Skeletal muscle cell (primary cell): ENCODE results near the gene PARD3.

ENCODE experiments used
- DNase-seq: peaks from one replicate; pipeline ENCODE4 v3.0.0-alpha.2; 2010; ENCODE audit warnings: low read depth
- H3K4me3 ChIP-seq: 2 replicates; pipeline ENCODE4 v1.5.1; 2011; ENCODE audit warnings: low read depth, mild to moderate bottlenecking, control low read depth, low read length, moderate library complexity

The PARD3 gene

DNA sequence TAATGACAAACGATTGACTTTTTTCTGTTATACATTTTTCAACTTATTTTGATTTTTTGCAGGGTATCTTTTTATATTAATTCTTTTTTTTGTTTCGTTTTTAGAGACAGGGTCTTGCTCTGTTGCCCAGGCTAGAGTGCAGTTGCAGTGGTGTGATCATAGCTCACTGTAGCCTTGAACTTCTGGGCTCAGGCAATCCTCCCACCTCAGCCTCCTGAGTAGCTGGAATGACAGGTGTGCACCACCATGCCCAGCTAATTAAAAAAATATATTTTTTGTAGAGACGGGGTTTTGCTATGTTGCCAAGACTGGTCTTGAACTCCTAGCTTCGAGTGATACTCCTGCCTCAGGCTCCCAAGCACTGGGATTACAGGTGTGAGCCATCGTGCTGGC is 601.3 kb downstream of the PARD3 start:
- no peak for DNase-seq
- no peak overlapping the region for H3K4me3 ChIP-seq

DNA sequence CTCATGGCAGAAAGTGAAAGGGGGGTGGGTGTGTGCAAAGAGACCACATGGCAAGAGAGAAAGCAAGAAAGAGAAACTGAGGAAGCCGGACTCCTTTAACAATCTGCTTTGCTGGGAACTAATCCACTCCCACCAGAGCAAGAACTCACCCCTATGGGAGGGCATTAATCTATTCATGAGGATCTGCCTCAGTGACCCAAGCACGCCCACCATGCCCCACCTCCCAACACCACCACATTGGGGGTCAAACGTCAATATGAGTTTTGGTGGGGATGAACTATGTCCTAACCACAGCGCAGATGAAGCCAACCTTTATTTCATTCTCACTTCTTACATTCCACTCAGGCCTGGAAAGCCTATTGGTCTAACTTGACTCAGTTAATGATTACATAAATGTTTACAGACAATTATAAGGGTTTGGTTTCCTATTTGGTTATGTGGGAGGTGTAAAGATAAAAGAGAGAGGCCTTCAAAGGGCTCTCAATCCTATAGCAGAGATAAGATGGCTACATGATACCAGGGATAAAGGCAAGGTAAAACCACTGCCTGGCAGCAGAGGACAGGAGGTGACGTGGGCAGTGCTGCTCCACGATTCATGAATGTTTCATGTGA is 601.8 kb downstream of the PARD3 start:
- DNase-seq: no peak
- no peak overlapping the region for H3K4me3 ChIP-seq

DNA sequence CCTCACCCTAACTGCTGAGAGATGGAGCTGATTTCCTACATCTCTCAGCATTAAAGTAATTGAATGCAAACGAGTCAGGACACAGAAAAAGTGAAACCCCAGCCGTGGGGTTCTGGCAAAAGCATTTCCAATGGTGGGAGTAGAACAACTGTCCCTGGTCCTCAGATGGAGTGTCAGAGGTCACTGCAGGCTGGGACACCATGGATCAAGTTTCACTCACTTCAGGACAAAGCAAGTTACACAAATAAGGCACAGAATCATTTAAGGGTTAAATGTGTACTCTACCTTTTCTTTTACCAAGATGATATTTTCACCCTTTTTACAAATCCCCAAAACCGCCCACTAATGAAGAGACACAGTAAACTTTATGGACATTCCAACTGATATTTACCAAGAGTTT is 607.8 kb downstream of the PARD3 start:
- no peak overlapping the region for H3K4me3 ChIP-seq
- DNase-seq: no peak

DNA sequence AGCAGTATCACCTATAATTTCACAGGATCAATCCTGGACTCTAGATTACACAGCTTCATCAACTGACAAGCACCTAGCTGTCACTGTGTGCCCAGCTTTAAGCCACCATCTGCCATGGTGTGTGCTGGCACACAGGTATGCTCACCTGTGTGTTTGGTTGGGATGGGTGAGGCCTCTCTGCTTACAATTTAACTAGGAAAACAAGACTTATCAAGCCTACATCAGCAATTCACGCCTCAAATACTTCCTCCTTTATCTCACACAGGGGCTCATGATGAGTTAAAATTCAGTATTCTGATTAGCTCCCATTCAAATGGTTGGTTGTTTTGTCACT is 608.2 kb downstream of the PARD3 start:
- DNase-seq: no peak
- no peak overlapping the region for H3K4me3 ChIP-seq

DNA sequence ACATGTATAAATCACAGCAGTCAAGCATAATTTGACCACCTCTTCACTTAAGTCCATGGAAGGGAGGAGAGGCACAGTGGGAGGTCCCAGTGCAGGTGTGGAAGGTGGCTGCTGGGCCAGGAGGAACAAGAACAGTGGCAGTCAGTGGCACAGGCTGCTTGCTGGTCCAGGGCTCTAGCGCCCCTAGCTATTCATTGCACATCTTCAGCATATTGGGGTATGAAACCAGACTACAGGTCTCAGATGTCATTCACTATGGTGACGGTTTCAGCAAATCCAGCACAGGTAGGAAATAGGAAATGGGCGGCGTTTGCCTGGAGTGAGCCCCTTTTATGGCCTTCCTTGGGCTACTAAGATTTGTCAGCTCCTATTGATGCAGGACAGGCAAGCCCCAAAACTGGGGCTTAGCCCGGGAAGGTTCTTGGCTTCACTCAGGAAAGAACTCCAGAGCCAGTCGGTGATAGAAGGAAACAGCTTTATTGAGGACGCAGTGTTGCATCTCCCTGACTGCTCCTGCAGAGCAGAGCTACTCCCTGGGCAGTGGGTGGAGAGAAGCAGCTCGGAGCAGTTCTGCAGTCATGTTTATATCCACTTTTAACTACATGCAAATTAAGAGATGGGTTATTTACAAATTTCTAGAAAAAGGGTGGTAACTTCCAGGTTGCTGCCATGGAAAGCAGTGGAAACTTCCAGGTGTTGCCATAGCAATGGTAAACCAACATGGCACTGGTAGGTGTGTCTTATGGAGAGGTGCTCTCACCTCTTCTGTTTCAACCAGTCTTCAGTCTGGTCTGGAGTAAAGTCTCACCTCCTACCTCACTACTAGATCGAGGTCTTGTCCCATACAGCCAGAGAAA is 608.8 kb downstream of the PARD3 start:
- DNase-seq: no peak
- no peak overlapping the region for H3K4me3 ChIP-seq

DNA sequence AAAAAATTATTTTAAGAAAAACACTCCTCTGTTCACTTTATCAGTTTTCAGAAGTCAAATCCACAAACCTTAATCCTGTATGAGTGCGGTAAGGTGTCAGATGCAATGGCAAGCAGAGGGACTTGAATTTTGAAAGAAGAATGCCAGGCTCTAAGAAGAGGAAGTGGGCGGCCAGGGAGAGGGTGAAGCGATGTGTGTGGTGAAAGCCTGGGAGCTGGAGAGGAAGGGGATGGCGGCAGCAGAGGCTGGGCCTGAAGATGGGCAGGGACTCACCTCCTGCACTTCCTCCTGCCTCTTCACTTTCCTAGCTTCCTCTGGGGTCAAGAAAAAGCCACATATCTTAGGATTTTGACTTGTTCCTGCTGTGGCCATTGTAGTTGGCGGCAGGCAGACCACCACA is 609.6 kb downstream of the PARD3 start:
- DNase-seq: no peak
- H3K4me3 ChIP-seq: no peak overlapping the region

DNA sequence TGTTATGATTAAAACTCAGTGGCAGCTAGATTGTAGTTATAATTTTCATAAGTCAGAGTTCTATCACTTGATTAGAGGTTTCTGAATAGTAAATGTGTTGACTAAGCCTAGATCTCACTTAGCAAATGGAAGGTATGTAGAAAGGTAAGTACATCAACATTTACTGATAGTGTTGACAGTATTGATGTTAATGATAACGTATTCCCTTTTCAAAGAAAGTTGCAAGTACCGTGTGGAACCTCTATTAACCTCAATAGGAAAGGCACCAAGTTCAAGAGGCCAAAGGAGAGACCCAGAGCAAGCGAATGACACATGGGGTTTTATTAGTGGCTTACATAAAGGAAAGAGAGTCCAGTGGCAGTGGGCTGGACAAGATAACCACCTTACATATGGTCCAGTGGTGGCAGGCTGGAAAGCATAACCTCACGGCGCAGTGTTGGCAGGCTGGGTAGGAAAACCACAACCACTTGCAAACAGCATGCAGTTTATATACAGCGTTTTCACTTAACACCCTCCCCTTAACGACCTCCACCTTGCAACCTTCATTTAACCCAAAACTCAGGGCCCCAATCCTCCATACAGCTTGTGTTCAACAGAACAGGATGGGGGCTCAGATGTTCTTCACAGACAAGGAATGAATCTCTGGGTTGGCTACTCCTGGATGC is 611.0 kb downstream of the PARD3 start:
- DNase-seq: no peak

DNA sequence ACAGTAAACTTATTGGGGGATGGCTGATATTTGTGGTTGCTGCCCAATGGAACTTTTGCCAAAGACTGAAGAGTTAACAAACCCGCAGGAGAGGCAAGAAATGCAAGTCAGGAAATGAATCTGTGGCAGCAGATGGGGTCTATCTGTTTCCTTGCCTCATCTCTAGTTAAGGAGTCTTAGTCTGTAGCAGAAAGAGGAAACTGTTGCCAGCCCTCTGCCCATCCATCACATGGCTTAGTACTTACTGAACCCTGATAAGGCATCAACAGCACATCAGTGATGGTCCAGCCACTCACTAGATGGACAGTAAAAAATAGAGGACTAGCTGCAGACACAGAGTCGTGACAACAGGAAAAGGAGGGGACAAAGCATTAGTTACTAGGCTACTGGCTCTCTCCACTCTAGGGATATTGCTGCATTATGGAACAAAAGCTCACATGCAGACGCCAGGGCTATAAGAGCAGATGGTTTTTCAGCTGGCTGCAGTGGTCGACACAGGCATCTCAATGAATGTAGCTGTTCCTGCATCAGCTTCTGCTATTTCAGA is 614.7 kb downstream of the PARD3 start:
- no peak for DNase-seq
- H3K4me3 ChIP-seq: no peak overlapping the region

More for the DNA sequence above, 611.0 kb downstream of the PARD3 start:
- no peak overlapping the region for H3K4me3 ChIP-seq

DNA sequence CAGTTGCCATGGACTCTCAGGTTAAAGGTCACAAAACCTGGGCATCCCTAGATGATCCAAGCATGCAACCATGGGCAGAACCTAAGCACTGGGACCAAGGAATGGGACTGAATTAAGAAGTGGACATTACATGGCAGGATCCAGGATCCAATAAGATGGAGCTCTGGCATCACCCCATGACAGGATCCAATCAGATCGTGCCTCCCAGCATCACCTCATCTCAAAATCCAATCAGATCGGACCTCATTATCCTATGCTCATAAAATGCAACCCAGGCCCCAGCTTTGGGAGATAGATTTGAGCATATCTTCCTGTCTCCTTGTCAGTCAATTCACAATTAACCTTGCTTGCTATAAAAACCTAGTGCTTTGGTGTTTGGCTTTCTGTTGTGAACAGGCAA is 616.1 kb downstream of the PARD3 start:
- no peak for DNase-seq
- no peak overlapping the region for H3K4me3 ChIP-seq

DNA sequence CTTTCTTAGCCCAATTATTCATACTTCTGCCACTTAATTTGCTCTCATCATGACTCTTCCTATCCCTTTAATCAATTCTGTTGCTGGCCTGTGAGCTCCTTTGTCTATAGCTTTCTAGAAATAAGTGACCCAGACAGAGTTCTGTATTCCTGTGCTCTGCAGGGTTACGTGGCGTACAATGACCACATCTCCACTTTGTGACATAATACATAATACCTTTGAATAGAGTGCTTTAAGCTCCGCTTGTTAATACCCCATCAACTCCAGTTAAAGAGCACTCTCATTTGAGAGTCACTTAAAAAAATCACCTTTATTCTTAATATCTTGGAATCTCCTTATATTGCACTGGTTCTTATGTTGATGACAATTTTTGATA is 619.0 kb downstream of the PARD3 start:
- no peak overlapping the region for H3K4me3 ChIP-seq
- DNase-seq: no peak

DNA sequence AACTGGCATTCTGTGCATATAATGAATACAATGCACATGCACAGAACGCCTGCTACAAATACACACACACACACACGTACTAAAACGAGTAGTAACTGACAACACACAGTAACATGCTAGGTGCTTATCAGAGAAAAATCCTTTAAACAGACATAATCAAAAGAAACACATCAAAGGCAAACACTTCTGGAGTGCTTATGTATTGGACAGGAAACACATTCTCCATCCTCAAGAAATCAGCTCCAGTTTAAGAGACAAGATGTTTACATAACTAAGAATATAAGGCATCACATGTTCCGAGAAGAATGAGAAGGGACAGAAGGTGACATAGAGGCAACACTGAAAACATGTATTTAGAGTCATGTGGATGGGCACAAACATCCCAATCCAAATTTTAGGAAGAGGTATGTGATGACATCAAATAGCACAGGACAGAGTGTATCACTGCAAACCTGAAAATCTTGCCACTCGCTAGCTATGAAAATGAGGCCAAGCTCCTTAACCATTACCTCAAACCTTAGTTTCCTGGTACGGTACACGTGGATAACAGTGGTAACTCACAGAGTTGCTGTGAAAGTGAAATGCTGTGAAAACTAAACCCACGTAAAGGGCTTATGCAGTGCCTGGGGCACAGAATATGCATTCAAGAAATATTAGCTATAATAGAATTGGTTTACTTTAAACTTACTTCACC is 619.6 kb downstream of the PARD3 start:
- no peak overlapping the region for H3K4me3 ChIP-seq
- no peak for DNase-seq

DNA sequence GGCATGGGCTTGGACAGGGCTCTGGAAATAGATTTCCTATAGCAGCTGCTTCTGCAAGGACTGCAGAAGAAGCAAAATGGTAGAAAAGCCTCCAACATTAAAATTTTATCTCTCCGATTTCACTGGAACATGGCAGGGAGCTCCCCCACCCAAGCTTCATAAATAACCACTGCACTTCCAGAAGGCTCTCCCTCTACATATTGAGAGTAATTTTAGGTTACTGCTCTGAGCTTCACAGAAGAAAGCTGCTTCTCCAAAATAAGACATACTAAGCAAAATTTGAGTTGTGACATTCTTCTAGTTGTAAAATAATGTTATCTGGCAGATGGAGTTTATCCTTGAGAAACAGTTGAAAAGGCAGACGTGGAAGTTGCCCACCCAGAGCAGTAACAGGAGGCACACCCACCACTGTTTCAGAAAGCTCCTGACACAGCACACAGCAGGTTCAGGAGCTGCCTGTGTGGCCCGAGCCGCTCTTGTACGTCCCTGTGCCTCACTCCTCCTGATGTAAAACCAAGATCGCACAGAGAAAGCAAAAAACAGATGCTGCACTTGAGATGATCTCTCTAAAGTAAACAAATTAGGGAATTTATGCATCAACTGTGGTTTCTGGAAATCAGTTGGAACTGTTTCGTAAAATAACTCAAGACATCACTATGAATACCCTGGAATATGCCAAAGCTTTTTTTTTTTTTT is 621.0 kb downstream of the PARD3 start:
- H3K4me3 ChIP-seq: no peak overlapping the region
- DNase-seq: peak; percentile 35

DNA sequence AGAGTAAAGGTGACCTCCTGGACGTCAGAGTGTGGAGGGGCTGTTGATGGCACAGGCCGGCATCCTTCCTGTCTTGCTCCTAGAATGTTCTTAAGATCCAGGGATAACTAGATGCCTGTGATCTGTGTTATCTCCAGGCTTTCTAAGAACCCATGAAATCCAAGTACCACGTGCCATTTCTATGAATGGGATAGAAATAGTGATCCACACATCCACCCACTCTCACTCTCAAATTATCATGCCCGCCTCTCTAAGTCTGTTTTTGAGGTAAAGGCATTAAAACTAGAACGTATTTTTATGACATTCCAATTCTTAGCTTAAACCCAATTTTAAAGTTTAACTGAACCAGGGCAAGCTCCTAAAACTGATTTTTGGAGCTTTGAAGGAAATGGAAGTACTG is 622.5 kb downstream of the PARD3 start:
- DNase-seq: no peak
- H3K4me3 ChIP-seq: no peak overlapping the region

DNA sequence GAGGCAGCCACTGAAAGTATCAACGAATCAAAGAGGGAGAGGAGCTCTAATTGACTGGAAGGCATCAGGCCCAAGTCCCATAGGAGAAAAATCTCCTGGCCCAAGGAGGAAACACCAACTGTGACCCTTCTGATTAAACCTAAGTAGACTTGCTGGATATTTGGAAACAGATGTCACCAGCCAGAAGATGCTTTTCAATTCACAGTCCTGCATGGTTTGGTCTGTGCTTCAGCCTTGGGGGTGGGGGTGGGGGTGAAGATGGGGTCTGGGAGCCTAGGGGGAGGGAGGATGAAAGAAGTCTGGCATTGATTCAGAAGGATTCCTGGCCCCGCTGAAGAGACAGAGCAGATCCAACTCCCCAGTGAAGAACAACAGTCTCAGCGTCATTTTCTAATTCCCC is 623.7 kb downstream of the PARD3 start:
- no peak for DNase-seq
- H3K4me3 ChIP-seq: no peak overlapping the region

DNA sequence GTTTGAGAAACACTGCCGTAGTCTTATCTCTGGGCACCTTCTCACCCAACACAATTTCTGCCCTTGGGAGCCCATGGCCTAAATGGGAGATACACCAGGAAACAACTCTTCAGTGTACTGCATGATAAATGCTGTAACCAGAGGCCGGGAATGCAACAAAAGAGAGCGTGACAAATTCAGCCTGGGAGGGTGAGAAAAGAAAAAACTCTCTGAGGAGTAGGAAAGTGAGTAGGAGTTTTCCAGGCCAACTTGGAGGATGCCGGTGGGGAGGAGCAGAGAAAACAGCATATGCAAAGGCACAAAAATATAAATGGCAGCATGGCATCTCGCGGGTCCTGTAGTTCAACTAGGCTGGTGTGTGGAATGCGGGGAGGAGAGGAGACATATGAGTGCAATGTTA is 624.5 kb downstream of the PARD3 start:
- no peak overlapping the region for H3K4me3 ChIP-seq
- no peak for DNase-seq

DNA sequence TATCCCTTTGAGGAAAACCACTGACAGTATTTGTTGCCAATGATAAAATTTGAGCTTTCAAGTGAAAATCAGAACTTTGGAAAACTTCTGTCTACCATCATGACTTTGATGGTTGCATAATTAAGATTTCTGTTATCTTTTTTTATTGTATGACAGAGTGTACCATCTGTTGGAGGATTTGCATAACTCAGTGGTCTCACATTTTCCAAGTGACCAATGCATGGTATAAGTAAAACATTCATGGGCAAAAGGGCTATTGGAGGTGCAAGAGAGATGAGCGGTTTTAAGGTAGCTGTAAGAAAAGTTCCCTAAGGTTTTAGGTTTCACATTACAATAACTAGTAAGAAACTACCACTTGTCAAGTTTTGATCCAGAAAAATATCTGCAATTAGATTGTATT is 625.3 kb downstream of the PARD3 start:
- no peak for DNase-seq
- H3K4me3 ChIP-seq: no peak overlapping the region

DNA sequence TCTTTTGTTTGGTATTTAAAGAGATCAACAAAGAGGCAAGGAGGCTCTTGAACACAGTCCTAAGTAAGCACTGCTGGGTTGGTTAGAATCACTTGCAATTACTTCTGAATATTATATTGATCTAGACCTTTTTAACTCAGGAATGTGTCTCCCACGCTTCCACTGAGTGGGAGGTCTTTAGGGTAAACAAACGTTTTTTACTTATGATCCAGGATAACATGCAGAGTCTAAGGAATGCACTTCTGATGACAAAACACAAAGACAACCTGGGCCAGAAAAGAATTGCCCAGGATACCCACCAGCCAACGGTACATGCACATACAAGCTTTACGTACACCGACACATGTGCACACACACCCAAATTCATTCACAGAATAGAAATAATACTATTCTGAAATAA is 626.9 kb downstream of the PARD3 start:
- no peak for DNase-seq
- H3K4me3 ChIP-seq: no peak overlapping the region

DNA sequence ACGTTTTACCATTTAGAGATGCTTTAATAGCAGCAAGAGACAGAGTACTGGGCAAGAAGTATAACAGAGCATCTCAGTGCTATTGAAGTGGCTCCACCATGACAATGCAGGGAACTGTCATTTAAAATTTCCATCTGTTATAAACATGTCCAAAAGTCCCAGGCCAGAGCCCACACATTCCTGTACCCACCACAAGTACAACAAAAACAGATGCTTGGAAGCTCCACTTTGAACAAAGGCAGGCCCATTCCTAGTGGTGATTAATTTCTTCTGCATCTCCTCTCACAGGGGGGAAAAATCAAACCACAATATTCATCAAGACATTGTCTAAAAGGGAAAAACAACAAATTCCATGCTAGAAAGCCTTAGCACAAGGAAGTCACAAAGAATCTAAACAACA is 627.9 kb downstream of the PARD3 start:
- DNase-seq: peak; percentile 43
- no peak overlapping the region for H3K4me3 ChIP-seq

DNA sequence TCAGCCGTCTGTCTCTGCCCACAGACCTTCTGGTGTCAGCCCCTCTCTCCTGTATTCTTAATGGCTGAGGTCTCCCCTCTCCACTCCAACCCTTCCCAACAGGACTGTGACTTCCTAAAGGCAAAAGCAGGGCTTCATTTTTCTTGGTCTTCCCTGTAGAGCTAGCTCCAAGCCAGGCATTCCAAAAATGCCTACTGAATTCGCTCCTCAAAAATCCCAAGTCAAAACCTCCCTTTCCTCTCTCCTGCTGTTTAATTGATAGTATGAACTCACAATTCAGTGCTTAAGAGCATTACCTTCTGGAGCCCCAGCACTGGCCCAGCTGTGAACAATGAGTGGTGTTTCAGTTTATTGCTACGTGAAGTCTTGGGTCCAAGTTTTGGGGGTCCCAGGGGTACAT is 628.4 kb downstream of the PARD3 start:
- no peak for DNase-seq

DNA sequence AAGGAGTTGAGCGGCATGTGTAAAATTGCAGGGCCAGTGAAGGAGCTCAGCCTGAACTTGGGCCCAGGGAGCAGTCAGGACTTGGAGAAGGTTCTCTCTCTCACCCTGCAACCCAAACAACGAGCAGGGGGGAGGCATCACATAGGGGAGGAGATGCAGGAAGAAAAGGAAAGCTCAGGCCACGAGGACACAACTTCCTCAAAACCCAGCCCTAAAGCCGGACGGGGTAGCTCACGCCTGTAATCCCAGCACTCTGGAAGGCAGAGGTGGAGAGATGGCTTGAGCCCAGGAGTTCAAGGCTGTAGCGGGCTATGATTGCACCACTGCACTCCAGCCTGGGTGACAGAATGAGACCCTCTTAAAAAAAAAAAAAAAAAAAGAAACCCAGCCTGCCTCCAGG is 629.1 kb downstream of the PARD3 start:
- no peak for DNase-seq
- H3K4me3 ChIP-seq: no peak overlapping the region

More for the DNA sequence above, 628.4 kb downstream of the PARD3 start:
- no peak overlapping the region for H3K4me3 ChIP-seq
